HG03280 (cell line): ENCODE measurements around the gene SLC43A3.

Experiments
- ATAC-seq: cut with Tn5 transposase; IDR thresholded peaks from one replicate; pipeline ENCODE4 v1.9.1; 2021; ENCODE audit warnings: mild to moderate bottlenecking, moderate library complexity; ENCODE audit not compliant: unreplicated experiment

SLC43A3 gene

DNA sequence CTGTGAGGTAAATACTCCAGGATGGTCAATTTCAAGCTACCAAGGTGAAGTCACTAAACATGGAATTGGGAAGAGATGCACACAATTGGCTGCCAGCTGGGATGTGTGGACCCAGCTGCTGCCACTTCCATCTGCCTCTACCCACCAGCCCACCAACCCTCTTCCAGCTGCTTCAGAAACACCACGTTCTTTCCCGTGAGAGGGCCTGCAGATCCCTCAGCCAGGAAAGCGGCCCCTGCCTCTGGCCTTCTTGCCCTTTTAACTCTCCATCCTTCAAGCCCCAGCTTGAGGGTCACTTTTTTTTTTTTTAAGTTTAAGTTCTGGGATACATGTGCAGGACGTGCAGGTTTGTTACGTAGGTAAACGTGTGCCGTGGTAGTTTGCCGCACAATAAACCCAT, 65.9 kb downstream of the SLC43A3 start:
- ATAC-seq = no peak

- ATAC-seq = no peak
These were observed 66.8 kb downstream of the SLC43A3 start for GRCh38 chr11:57359896-57360690.

DNA sequence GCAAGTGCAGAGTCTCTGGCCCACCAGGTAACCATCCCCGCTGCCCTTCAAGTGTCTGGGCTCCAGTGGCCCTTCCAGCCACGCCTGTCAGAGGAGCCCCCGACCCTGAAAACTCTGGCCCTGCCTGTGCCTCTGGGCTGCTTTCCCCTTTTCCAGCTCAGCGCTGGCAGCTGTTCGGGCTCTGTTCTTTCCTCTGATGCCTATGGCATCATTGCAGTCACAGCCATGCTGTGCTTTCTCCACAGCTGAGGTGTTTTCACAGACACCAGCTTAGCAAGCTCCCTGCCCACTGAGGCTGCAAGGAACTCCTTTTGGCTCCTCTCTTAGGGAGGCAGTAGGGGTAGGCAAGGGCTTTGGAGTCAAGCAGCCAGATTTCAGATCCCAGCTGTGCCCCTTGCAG, 67.5 kb downstream of the SLC43A3 start:
- ATAC-seq = no peak

GRCh38 chr11:57358991-57359390, 67.9 kb downstream of the SLC43A3 start:
- ATAC-seq = no peak

GRCh38 chr11:57358543-57358961, 68.4 kb downstream of the SLC43A3 start:
- ATAC-seq = no peak

DNA sequence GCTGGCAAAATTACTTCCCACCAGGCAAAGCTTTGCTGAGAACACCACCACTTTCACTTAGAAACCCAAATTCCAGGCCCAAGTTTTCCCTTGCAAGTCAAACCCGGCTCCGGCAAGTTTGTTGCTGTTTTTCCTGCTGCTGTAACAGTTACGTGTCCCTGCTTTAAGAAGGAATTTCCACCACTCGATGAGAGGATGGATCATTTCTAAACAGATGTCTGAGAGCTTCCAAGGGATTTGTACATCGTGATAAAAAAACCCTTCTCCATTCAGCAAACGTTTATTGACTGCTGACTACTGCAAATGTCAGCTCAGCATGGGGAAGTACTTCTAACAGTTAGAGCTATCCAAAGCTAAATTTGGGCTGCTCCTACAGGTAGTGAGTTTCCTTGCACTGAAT, 69.1 kb downstream of the SLC43A3 start:
- no peak for ATAC-seq

GRCh38 chr11:57357310-57357709, 69.6 kb downstream of the SLC43A3 start:
- ATAC-seq = no peak
